IMR-90 (cell line): ENCODE data around the gene LY6G5C. TPM values are rescaled to one million over a fixed set of nuclear protein-coding genes. Genes with fewer than 3 reads are reported as not detected.

Experiments
- ATAC-seq: fragments of 200-7000 bp; cut with Tn5 transposase; 2 replicates; pipeline ENCODE4 v1.9.1; 2020; ENCODE audit warnings: low read depth, mild to moderate bottlenecking, moderate library complexity
- BruUV-seq: library from RNA; stranded (reverse); fragments of 400-500 nt; replicated peaks from 2 replicates; lab custom pipeline; 2021; lab: Mats Ljungman, UMichigan
- CTCF ChIA-PET: fragments of 300-600 bp; formaldehyde crosslinking; extraction: SDS; loops from one replicate; lab custom pipeline; 2021; ENCODE audit warnings: antibody characterized with exemption; lab: Yijun Ruan, JAX
- POLR2A ChIA-PET: fragments of 300-600 bp; sonication (Branson Sonifier 250); formaldehyde crosslinking; loops from one replicate; lab custom pipeline; 2022; ENCODE audit warnings: antibody characterized with exemption; ENCODE audit not compliant: unreplicated experiment; lab: Charles Lee
- DNase-seq: peaks from one replicate; pipeline ENCODE4 v3.0.0; 2013
- H2AFZ ChIP-seq: replicated peaks from 2 replicates; pipeline ENCODE3; 2013; ENCODE audit warnings: low read length, mild to moderate bottlenecking; ENCODE audit not compliant: poor library complexity
- H2AK5ac ChIP-seq: 2 replicates; pipeline ENCODE4 v1.6.1; 2013; ENCODE audit warnings: low read depth, low read length, inconsistent platforms
- H2AK9ac ChIP-seq: replicated peaks from 2 replicates; pipeline ENCODE3; 2013; ENCODE audit warnings: mild to moderate bottlenecking, low read depth, low read length, moderate library complexity; ENCODE audit not compliant: poor library complexity
- H2BK120ac ChIP-seq: 2 replicates; pipeline ENCODE4 v1.6.1; 2013; ENCODE audit warnings: low read depth, low read length, inconsistent platforms
- H2BK15ac ChIP-seq: 3 replicates; pipeline ENCODE4 v1.6.1; 2013; ENCODE audit warnings: low read depth, low read length, inconsistent platforms
- H2BK20ac ChIP-seq: 2 replicates; pipeline ENCODE4 v1.6.1; 2013; ENCODE audit warnings: low read depth, mild to moderate bottlenecking, inconsistent platforms, low read length, moderate library complexity
- H2BK5ac ChIP-seq: 2 replicates; pipeline ENCODE4 v1.6.1; 2013; ENCODE audit warnings: mild to moderate bottlenecking, low read depth, low read length, inconsistent platforms; ENCODE audit not compliant: poor library complexity, severe bottlenecking
- H3K14ac ChIP-seq: replicated peaks from 2 replicates; pipeline ENCODE4 v1.6.1; 2013; ENCODE audit warnings: low read depth, low read length, inconsistent platforms
- H3K18ac ChIP-seq: 2 replicates; pipeline ENCODE4 v1.6.1; 2013; ENCODE audit warnings: low read depth, low read length, control low read depth
- H3K23ac ChIP-seq: 2 replicates; pipeline ENCODE4 v1.6.1; 2013; ENCODE audit warnings: low read depth, low read length, inconsistent platforms
- H3K27ac ChIP-seq: 2 replicates; pipeline ENCODE4 v1.5.1; 2013; ENCODE audit warnings: mild to moderate bottlenecking, control low read depth, low read length; ENCODE audit not compliant: insufficient read depth
- H3K27me3 ChIP-seq: 2 replicates; pipeline ENCODE4 v1.6.1; 2013; ENCODE audit warnings: low read length; ENCODE audit not compliant: control insufficient read depth, insufficient read depth
- H3K36me3 ChIP-seq: 2 replicates; pipeline ENCODE4 v1.6.1; 2013; ENCODE audit warnings: low read length, mixed read lengths; ENCODE audit not compliant: control insufficient read depth, insufficient read depth
- H3K4ac ChIP-seq: 2 replicates; pipeline ENCODE4 v1.6.1; 2013; ENCODE audit warnings: low read depth, low read length, inconsistent platforms
- H3K4me1 ChIP-seq: 2 replicates; pipeline ENCODE4 v1.6.1; 2013; ENCODE audit warnings: low read length, mixed read lengths; ENCODE audit not compliant: control insufficient read depth, insufficient read depth
- H3K4me2 ChIP-seq: 2 replicates; pipeline ENCODE4 v1.6.1; 2013; ENCODE audit warnings: low read depth, mild to moderate bottlenecking, control low read depth, low read length, moderate library complexity
- H3K4me3 ChIP-seq: 2 replicates; pipeline ENCODE4 v1.5.1; 2013; ENCODE audit warnings: low read depth, mild to moderate bottlenecking, control low read depth, low read length, moderate library complexity; ENCODE audit not compliant: insufficient read depth
- H3K56ac ChIP-seq: 2 replicates; pipeline ENCODE4 v1.6.1; 2013; ENCODE audit warnings: low read length, inconsistent platforms; ENCODE audit not compliant: insufficient read depth; ENCODE audit errors: extremely low read depth
- H3K79me1 ChIP-seq, 2 experiments: 2 replicates each; pipeline ENCODE4 v1.6.1; 2013; ENCODE audit warnings: low read length in 2 of 2, inconsistent platforms in 1 of 2, low read depth in 1 of 2
- H3K9ac ChIP-seq: 2 replicates; pipeline ENCODE4 v1.6.1; 2013; ENCODE audit warnings: low read depth, low read length, control low read depth
- H3K9me1 ChIP-seq: 2 replicates; pipeline ENCODE4 v1.6.1; 2013; ENCODE audit warnings: low read length, inconsistent platforms; ENCODE audit not compliant: insufficient read depth
- H3K9me3 ChIP-seq: 2 replicates; pipeline ENCODE4 v1.6.1; 2013; ENCODE audit warnings: low read length; ENCODE audit not compliant: control insufficient read depth, insufficient read depth
- H4K20me1 ChIP-seq: 2 replicates; pipeline ENCODE4 v1.6.1; 2013; ENCODE audit warnings: low read length, inconsistent platforms; ENCODE audit not compliant: insufficient read depth
- H4K5ac ChIP-seq: 2 replicates; pipeline ENCODE4 v1.6.1; 2013; ENCODE audit warnings: mild to moderate bottlenecking, low read depth, low read length, control low read depth
- H4K8ac ChIP-seq, 2 experiments: 2 replicates each; pipeline ENCODE4 v1.6.1; 2013; ENCODE audit warnings: low read depth in 2 of 2, low read length in 2 of 2, control low read depth in 1 of 2, inconsistent platforms in 1 of 2
- H4K91ac ChIP-seq: 2 replicates; pipeline ENCODE4 v1.6.1; 2013; ENCODE audit warnings: low read depth, low read length, inconsistent platforms; ENCODE audit not compliant: insufficient read depth
- CEBPB ChIP-seq: IDR thresholded peaks from 2 replicates; pipeline ENCODE4 v1.6.1; 2012; ENCODE audit warnings: low read depth, low read length, improper control_type of control experiment
- FOS ChIP-seq: fragments of 150-350 bp; IDR thresholded peaks from 2 replicates; pipeline ENCODE4 v1.6.1; 2016; ENCODE audit warnings: low read depth, low read length
- SMC3 ChIP-seq: fragments of 150-350 bp; IDR thresholded peaks from 2 replicates; pipeline ENCODE4 v1.6.1; 2016; ENCODE audit warnings: low read depth, mild to moderate bottlenecking, antibody characterized with exemption, low read length, moderate library complexity
- WGBS, 2 experiments: methylation state at CpG; one replicate each; pipeline versions ENCODE4 v1.1.5 to v1.1.7; 2013; ENCODE audit warnings: missing lambda C conversion rate in 2 of 2; ENCODE audit not compliant: insufficient read length in 1 of 2; ENCODE audit errors: extremely low coverage in 2 of 2; 5-methylcytosine and 5-hydroxymethylcytosine counted together
- dilution Hi-C: fragments of 300-500 bp; cut with HindIII; formaldehyde crosslinking; loops from one replicate; pipeline ENCODE4 v1.14.3; 2018; ENCODE audit warnings: low sequenced_read_pairs; ENCODE audit not compliant: unreplicated experiment
- in situ Hi-C: fragments of 300-500 bp; cut with MboI; formaldehyde crosslinking; loops from 3 replicates; pipeline ENCODE4 v1.14.3; 2019; ENCODE audit warnings: low sequenced_read_pairs, inconsistent platforms, mixed read lengths
- intact Hi-C: fragments of 100-400 bp; cut with micrococcal nuclease; formaldehyde crosslinking; loops from 2 replicates; pipeline ENCODE4 v1.10.0; 2022
- polyA plus RNA-seq, 3 experiments: library from polyadenylated mRNA; depleted of rRNA; stranded (reverse); fragments of >200 nt; gene quantifications; 2 replicates each; pipeline ENCODE4 v1.2.3, GENCODE V29; 2012; ENCODE audit warnings: low replicate concordance in 1 of 3
- total RNA-seq: library from RNA; depleted of rRNA; stranded (reverse); fragments of >200 nt; gene quantifications from 2 replicates; pipeline ENCODE4 v1.2.3, GENCODE V29; 2012

The LY6G5C gene
- total and polyA plus RNA-seq, 2 of the 4 experiments (the other 2 are of a cell fraction): 0.18 to 2.0 TPM

DNA sequence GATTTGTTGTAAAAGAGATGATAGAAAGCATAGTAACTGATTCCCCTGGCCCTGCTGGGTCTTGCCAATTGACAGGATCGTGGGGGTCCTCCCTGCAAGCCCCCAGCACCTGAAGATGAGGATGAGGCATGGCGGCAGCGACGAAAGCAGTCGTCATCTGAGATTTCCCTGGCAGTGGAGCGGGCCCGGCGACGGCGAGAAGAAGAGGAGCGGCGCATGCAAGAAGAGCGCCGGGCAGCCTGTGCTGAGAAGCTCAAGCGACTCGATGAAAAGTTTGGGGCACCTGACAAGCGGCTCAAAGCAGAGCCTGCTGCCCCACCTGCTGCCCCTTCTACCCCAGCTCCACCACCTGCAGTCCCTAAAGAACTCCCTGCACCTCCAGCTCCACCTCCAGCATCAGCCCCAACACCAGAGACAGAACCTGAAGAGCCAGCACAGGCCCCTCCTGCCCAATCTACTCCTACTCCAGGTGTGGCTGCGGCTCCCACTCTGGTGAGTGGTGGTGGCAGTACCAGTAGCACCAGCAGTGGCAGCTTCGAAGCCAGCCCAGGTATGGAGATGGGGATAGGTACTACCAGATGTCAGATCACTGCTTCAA lies 53.1 kb downstream of the LY6G5C start:
- CTCF ChIA-PET: no interaction called here
- Histone ChIP-seq H2AK9ac (no peak overlapping the region), H4K91ac (no peak overlapping the region), H3K36me3 (peaks cover 92% of the 10 kb centered on the region), H3K9me1 (peaks cover 6% of the 10 kb centered on the region), H3K4me1 (no peaks in the 10 kb centered on the region), H3K14ac (no peak overlapping the region), H3K4me2 (no peak overlapping the region), H4K8ac (no peak overlapping the region), H2AFZ (no peak overlapping the region), H3K56ac (no peak overlapping the region), H3K27ac (no peak overlapping the region), H4K20me1 (peaks cover 38% of the 10 kb centered on the region), H3K9me3 (no peaks in the 10 kb centered on the region), H3K4me3 (no peak overlapping the region), H3K23ac (no peak overlapping the region), H3K18ac (no peak overlapping the region), H3K79me1 (peaks cover 30 to 73% of the 10 kb centered on the region in 2 experiments), H2BK5ac (no peak overlapping the region), H2AK5ac (no peak overlapping the region), H2BK120ac (no peak overlapping the region), H3K4ac (no peak overlapping the region), H3K27me3 (no peaks in the 10 kb centered on the region), H2BK15ac (no peak overlapping the region), H4K5ac (no peak overlapping the region), H3K9ac (no peak overlapping the region), H2BK20ac (no peak overlapping the region)
- intact Hi-C loops (no loop called here), in situ Hi-C loops (no loop called here), dilution Hi-C loops (no loop called here)
- POLR2A ChIA-PET: interaction anchor here (0.6 kb wide), 1 partner anchor 181 kb away, joined by 3 read pairs; no protein-coding TSS in a partner anchor
- WGBS, 2 experiments: 96% methylated on average over 12 of the region's 19 CpGs; no CpG with 5 or more reads in 1 of the 2 experiments
- DNase-seq (no peak), ATAC-seq (no peak)
- TF ChIP-seq FOS (no peak), CEBPB (no peak), SMC3 (no peak)
- no TSS peak for BruUV-seq
